GM12875 (cell line): ENCODE results near the gene DGKH.

Source experiments
- H3K4me3 ChIP-seq: one replicate; pipeline ENCODE4 v1.5.1; 2011; ENCODE audit warnings: low read depth, low read length, control low read depth
- CTCF ChIP-seq: IDR thresholded peaks from 2 replicates; pipeline ENCODE4 v1.5.1; 2011; ENCODE audit warnings: low read depth, mild to moderate bottlenecking, control low read depth, inconsistent platforms, low read length, moderate library complexity, borderline replicate concordance; ENCODE audit not compliant: insufficient read depth

DGKH gene

DNA sequence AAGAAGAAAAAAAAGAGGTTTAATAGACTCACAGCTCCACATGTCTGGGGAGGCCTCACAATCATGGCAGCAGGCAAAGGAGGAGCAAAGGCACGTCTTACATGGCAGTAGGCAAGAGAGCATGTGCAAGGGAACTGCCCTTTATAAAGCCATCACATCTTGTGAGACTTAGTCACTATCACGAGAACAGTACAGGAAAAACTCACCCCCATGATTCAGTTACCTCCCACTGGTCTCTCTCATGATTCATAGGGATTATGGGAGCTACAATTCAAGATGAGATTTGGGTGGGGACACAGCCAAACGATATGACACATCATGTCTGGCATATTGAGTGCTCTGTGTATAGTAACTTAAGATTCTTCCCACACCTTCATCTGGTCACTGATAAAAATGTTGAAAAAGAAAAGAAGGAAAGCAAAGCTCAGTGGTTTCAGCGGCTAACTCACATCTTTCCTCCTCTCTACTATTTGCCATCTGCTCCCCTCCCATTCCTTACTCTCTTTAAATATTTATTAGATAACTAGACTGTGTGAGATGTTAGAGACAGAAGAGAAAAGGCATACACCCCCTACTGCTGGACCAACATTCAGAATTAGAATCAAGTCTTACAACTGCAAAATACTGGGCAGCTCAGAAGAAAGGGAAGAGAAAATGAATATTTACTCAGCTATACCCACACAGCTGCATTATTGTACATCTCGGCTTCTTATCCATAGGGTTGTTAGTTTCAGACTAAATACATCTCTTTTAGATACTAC, 163.4 kb downstream of the DGKH start:
- no peak for TF ChIP-seq CTCF
- no peak overlapping the region for H3K4me3 ChIP-seq

DNA sequence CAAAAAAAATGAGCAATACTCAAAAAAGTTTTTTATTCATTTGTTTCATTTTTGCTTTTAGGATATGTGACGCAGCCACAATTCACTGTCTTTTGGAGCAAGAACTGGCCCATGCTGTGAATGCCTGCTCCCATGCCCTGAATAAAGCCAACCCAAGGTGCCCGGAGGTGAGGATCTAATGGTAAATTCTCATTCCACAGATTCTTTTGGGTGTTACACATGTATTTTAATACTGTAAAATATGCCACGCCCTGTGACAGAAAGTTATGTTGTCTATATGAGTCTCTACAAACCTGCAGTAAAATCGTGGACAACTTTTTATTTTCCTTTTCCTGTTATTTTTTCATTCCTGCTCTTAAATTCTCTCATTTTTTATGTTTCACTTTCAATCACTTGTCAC, 166.0 kb downstream of the DGKH start:
- TF ChIP-seq CTCF: no peak

DNA sequence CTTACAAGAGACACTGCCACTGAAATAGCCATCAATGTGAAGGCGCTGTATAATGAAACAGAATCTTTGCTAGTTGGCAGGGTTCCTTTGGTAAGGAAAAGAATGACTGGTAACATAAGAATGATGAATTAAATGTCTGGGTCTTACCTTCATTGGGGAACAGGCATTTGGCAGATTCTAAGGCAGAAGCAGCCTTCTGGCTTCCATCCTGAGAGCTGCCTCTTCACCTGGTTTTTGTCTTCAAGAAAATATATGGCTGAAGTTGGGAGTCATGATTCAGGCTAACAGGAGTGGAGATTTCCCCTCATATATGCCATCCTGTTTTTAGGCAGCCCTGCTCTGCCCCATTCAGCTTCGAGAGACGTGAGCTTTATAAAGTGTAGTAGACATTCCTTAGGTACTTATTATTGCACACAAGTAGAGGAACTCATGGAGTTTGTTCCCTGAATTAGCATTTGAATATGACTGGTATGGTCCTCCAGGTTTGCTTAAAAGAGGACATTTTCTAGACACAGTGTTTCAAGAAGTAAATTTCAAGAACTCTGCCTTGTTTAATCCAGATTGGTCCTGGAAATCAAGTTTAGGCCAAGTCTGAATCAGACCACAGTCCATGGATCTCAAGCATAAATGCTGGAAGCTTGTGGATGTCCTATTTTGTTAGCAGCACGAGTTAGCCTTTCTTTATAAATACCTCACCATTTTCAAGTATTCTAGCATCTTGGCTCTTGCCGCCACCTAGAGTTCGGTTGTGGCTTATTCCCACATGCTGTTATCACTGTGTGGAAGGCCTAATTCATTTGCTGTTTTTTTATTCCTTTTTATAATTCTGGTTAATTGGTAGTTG, 167.4 kb downstream of the DGKH start:
- TF ChIP-seq CTCF: peak; percentile 40; the same call in 1 of the 2 replicates
- no peak overlapping the region for H3K4me3 ChIP-seq

More for the DNA sequence above, 166.0 kb downstream of the DGKH start:
- H3K4me3 ChIP-seq: no peak overlapping the region

DNA sequence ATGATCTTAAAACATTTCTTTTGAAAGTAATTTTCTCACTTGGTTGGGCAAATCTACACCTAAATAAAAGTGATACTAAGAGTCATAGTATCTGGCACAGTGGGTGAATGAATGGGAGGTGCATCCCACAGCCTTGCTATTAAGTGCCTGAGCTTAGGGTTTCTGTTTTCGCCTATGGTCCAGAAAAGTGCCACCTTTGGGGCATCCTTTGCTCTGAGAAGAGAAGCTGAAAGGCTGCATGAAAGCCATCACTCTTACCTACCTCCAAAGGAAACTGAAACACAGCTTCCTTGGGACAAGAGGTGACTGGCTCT, 167.9 kb downstream of the DGKH start:
- no peak for TF ChIP-seq CTCF
- no peak overlapping the region for H3K4me3 ChIP-seq

GRCh38 chr13:42218576-42218975, 170.1 kb downstream of the DGKH start:
- H3K4me3 ChIP-seq: no peak overlapping the region
- no peak for TF ChIP-seq CTCF

DNA sequence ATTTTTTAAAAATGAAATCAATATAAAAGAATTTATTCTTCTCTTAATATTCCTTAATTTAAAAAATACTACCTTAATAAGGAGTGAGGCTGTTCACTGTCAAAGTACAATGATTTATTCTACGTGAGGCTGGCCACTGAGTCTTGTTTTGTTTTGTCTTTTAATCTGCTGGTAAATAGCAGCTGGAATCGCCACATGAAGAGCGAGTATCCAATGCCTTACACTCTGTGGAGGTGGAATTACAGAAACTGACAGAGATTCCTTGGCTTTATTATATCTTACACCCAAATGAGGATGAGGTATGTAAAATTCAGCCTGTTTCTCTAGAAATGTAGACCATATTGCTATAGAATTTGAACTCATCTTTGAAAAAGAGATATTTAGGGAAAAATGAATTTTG, 170.6 kb downstream of the DGKH start:
- H3K4me3 ChIP-seq: no peak overlapping the region
- TF ChIP-seq CTCF: no peak

GRCh38 chr13:42219876-42220275, 171.4 kb downstream of the DGKH start:
- H3K4me3 ChIP-seq: no peak overlapping the region

More at GRCh38 chr13:42219876-42220275, 171.4 kb downstream of the DGKH start:
- no peak for TF ChIP-seq CTCF
